Endodermal cell (in vitro differentiated cells): ENCODE measurements around the gene EDRF1. TPM values are rescaled to one million over a fixed set of nuclear protein-coding genes. Genes with fewer than 3 reads are reported as not detected.
A peak's percentile ranks its signal among the peaks of the same experiment; 100 is the strongest.

Experiments used
- DNase-seq: peaks from one replicate; pipeline ENCODE4 v3.0.0-alpha.2; 2017
- H3K27ac ChIP-seq: 2 replicates; pipeline ENCODE4 v1.5.1; 2013; ENCODE audit warnings: mild to moderate bottlenecking, low read depth, low read length, moderate library complexity
- H3K27me3 ChIP-seq: 2 replicates; pipeline ENCODE4 v1.6.1; 2013; ENCODE audit warnings: mild to moderate bottlenecking, low read length, moderate library complexity; ENCODE audit not compliant: insufficient read depth, control insufficient read depth, poor library complexity, severe bottlenecking
- H3K36me3 ChIP-seq: 2 replicates; pipeline ENCODE4 v1.7.0; 2013; ENCODE audit warnings: mild to moderate bottlenecking, low read length, moderate library complexity; ENCODE audit not compliant: control insufficient read depth, insufficient read depth
- H3K4me1 ChIP-seq: one replicate; pipeline ENCODE4 v1.7.0; 2013; ENCODE audit warnings: low read length; ENCODE audit not compliant: control insufficient read depth, insufficient read depth
- H3K4me3 ChIP-seq: 2 replicates; pipeline ENCODE4 v1.5.1; 2013; ENCODE audit warnings: mild to moderate bottlenecking, low read length, moderate library complexity
- H3K9ac ChIP-seq: 2 replicates; pipeline ENCODE4 v1.6.1; 2013; ENCODE audit warnings: mild to moderate bottlenecking, low read length, moderate library complexity; ENCODE audit not compliant: poor library complexity, severe bottlenecking; ENCODE audit errors: extremely low read depth
- H3K9me3 ChIP-seq: 2 replicates; pipeline ENCODE4 v1.6.1; 2013; ENCODE audit warnings: mild to moderate bottlenecking, low read length, moderate library complexity; ENCODE audit not compliant: control insufficient read depth
- H3K27ac Mint-ChIP-seq: 2 replicates; pipeline ENCODE4 v1.8.0; 2020; ENCODE audit warnings: mixed read lengths
- H3K27me3 Mint-ChIP-seq: 2 replicates; pipeline ENCODE4 v1.8.0; 2021; ENCODE audit warnings: mild to moderate bottlenecking, mixed read lengths; ENCODE audit not compliant: insufficient read depth
- H3K36me3 Mint-ChIP-seq: 2 replicates; pipeline ENCODE4 v1.8.0; 2020; ENCODE audit warnings: low read depth, mixed read lengths
- H3K4me1 Mint-ChIP-seq: 2 replicates; pipeline ENCODE4 v1.8.0; 2020; ENCODE audit warnings: mixed read lengths
- H3K4me3 Mint-ChIP-seq: 2 replicates; pipeline ENCODE4 v1.8.0; 2020; ENCODE audit warnings: mild to moderate bottlenecking, moderate library complexity, mixed read lengths
- H3K9me3 Mint-ChIP-seq: 2 replicates; pipeline ENCODE4 v1.8.0; 2020; ENCODE audit warnings: mild to moderate bottlenecking, mixed read lengths
- WGBS, 2 experiments: methylation state at CpG; one replicate each; pipeline versions ENCODE4 v1.1.5 to v1.1.7; 2013; ENCODE audit warnings: missing lambda C conversion rate in 2 of 2, mixed read lengths in 1 of 2; ENCODE audit not compliant: insufficient coverage in 1 of 2, insufficient read length in 1 of 2; 5-methylcytosine and 5-hydroxymethylcytosine counted together
- total RNA-seq, 2 donors: library from RNA; stranded (reverse); fragmentation: NEBNext Ultra II Directional in 1 of 2; extraction: Animal tissue kit (Norgen Biotek cat#: 25700) in 1 of 2; gene quantifications; 2 replicates in 1 of 2; 3 replicates in 1 of 2; pipeline ENCODE4 v1.2.1, GENCODE V29; 2021
- TF ChIP-seq, protein P1 (sequence below): fragments of 200-600 bp; sonication (generic); conservative IDR thresholded peaks from 2 replicates; pipeline ENCODE4 v1.5.0; 2021; ENCODE audit warnings: antibody characterized with exemption, mild to moderate bottlenecking

The EDRF1 gene
- total RNA-seq, 2 donors from 2014 or later: 44.5 to 46.8 TPM

DNA sequence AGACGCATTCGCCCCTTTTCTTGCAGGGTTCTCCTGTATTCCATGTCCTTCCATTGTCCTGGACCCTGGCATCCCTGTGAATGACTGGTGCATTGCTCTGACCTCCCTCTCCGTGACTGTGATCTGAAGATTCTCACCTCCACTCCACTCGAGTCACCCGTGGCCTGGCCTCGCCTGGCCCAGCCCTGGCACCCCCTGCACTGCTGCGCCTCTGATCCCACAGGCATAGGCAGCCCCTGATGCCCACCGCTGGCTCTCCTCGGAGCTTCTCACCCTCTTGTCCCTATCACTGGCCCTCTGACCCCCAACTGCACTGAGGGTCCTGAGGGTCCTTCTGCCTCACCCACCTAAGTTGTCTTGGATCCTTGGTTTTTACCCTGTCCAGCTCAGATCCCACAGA, 58.3 kb downstream of the EDRF1 start:
- Histone ChIP-seq H3K4me1 (no peaks in the 10 kb centered on the region), H3K36me3 (no peaks in the 10 kb centered on the region), H3K27me3 (no peaks in the 10 kb centered on the region), H3K4me3 (no peak overlapping the region), H3K27ac (no peak overlapping the region), H3K9me3 (peaks cover 8% of the 10 kb centered on the region), H3K9ac (no peak overlapping the region)
- no peak overlapping the region for H3K27ac Mint-ChIP-seq
- H3K36me3 Mint-ChIP-seq: no peaks in the 10 kb centered on the region
- no peak for DNase-seq
- TF ChIP-seq, protein P1, sequence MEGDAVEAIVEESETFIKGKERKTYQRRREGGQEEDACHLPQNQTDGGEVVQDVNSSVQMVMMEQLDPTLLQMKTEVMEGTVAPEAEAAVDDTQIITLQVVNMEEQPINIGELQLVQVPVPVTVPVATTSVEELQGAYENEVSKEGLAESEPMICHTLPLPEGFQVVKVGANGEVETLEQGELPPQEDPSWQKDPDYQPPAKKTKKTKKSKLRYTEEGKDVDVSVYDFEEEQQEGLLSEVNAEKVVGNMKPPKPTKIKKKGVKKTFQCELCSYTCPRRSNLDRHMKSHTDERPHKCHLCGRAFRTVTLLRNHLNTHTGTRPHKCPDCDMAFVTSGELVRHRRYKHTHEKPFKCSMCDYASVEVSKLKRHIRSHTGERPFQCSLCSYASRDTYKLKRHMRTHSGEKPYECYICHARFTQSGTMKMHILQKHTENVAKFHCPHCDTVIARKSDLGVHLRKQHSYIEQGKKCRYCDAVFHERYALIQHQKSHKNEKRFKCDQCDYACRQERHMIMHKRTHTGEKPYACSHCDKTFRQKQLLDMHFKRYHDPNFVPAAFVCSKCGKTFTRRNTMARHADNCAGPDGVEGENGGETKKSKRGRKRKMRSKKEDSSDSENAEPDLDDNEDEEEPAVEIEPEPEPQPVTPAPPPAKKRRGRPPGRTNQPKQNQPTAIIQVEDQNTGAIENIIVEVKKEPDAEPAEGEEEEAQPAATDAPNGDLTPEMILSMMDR: no peak
- H3K27me3 Mint-ChIP-seq: peaks cover 3% of the 10 kb centered on the region
- no peak overlapping the region for H3K4me3 Mint-ChIP-seq
- H3K9me3 Mint-ChIP-seq: peaks cover 8% of the 10 kb centered on the region
- WGBS, 2 experiments: 89 to 94% methylated on average over 7 to 9 of the region's 9 CpGs
- H3K4me1 Mint-ChIP-seq: no peaks in the 10 kb centered on the region

DNA sequence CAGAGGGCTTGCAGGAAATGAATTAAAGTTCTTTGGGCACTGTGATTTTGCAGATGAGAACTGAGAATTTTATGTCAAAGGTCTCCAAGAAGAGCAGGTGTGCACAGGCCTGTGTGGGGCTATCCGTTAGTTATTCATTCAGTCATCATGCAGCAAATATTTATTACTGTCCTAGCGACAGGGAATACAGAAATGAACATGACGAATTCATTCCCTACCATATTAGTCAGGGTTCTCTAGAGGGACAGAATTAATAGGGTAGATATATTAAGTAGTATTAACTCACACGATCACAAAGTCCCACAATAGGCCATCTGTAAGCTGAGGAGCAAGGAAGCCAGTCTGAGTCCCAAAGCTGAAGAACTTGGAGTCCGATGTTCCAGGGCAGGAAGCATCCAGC, 59.0 kb downstream of the EDRF1 start:
- TF ChIP-seq, protein P1: no peak
- Histone ChIP-seq H3K4me1 (no peaks in the 10 kb centered on the region), H3K27me3 (no peaks in the 10 kb centered on the region), H3K9ac (no peak overlapping the region), H3K9me3 (peaks cover 8% of the 10 kb centered on the region), H3K36me3 (no peaks in the 10 kb centered on the region), H3K4me3 (no peak overlapping the region), H3K27ac (no peak overlapping the region)
- no peaks in the 10 kb centered on the region for H3K4me1 Mint-ChIP-seq
- no peak overlapping the region for H3K27ac Mint-ChIP-seq
- H3K36me3 Mint-ChIP-seq: no peaks in the 10 kb centered on the region
- 85 to 92% methylated on average over 2 to 3 of the region's 5 CpGs for WGBS, 2 experiments
- DNase-seq: no peak
- H3K27me3 Mint-ChIP-seq: peaks cover 3% of the 10 kb centered on the region
- H3K4me3 Mint-ChIP-seq: no peak overlapping the region
- peaks cover 8% of the 10 kb centered on the region for H3K9me3 Mint-ChIP-seq

DNA sequence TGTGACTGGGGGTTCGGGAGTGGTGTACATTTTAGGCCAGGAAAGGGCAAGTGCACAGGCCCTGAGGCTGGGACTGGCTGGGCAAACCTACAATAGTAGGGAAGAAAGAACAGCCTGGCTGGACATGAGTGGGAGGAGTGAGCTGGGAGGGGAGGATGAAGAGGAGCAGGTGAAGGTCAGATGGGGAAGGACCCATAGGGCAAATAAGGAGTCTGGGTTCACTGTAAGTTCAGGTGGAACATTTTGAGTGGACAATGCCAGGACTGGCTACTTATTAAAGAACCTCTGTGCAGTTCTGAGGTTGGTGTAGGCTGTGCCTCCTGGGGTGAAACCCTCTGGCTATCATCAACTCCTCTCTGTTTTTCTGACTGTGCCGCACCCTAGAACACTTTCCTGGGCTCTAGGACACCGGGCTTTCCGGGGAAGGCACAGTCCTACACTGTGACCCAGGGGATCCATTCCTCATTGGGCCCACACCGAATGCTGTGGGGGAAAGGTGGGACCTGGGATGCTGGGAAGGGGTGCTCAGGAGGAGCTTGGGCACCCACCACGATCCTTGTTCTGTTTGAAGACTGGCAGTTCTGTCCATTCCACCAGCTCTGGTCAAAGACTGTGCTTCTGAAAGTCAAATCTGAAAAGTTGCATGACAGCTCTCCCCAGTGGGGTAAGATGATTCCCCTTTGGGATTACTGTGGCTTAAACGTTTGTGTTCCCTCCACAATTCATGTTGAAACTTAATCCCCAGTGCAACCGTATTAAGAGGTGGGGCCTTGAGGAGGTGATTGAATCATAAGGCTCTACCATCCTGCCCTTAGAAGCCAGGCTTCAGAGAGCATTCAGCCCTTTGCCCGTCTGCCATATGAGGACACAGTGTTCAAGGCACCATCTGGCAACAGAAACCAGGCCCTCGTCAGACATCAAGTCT, 60.2 kb downstream of the EDRF1 start:
- Mint-ChIP-seq H3K9me3 (peaks cover 8% of the 10 kb centered on the region), H3K27me3 (peaks cover 3% of the 10 kb centered on the region), H3K4me1 (no peaks in the 10 kb centered on the region), H3K27ac (no peak overlapping the region), H3K36me3 (no peaks in the 10 kb centered on the region), H3K4me3 (no peak overlapping the region)
- no peak overlapping the region for H3K27ac ChIP-seq
- H3K36me3 ChIP-seq: no peaks in the 10 kb centered on the region
- H3K4me1 ChIP-seq: no peaks in the 10 kb centered on the region
- no peaks in the 10 kb centered on the region for H3K27me3 ChIP-seq
- 81% methylated on average over 8 to 10 of the region's 10 CpGs for WGBS, 2 experiments
- TF ChIP-seq, protein P1: no peak
- H3K9ac ChIP-seq: no peak overlapping the region
- H3K9me3 ChIP-seq: peaks cover 8% of the 10 kb centered on the region
- no peak overlapping the region for H3K4me3 ChIP-seq
- peak; percentile 20 for DNase-seq
